Kidney (tissue), 14 donors: ENCODE results near the gene ELMOD3. TPM values are rescaled to one million over a fixed set of nuclear protein-coding genes. Genes with fewer than 3 reads are reported as not detected.

ENCODE experiments used
- DNase-seq, 5 donors: peaks; one replicate each; pipeline ENCODE4 v3.0.0-alpha.2; 2013 to 2020
- FAIRE-seq: peaks from 2 replicates; lab custom pipeline; 2012; peaks lifted over from hg19 to GRCh38; lab: Jason Lieb, UNC
- H3K27ac ChIP-seq, 2 donors: one replicate each; pipeline ENCODE4 v1.7.0; 2013; ENCODE audit warnings: low read depth in 2 of 2, low read length in 2 of 2, inconsistent platforms in 1 of 2
- H3K27me3 ChIP-seq: one replicate; pipeline ENCODE4 v1.7.1; 2013; ENCODE audit warnings: low read length, inconsistent platforms; ENCODE audit not compliant: control insufficient read depth, insufficient read depth
- H3K36me3 ChIP-seq, 3 donors: one replicate each; pipeline versions ENCODE4 v1.7.0 to v1.7.1; 2013; ENCODE audit warnings: low read length in 3 of 3, control low read depth in 1 of 3, inconsistent platforms in 1 of 3; ENCODE audit not compliant: insufficient read depth in 3 of 3, control insufficient read depth in 2 of 3
- H3K4me1 ChIP-seq, 3 donors: one replicate each; pipeline versions ENCODE4 v1.7.0 to v1.7.1; 2013; ENCODE audit warnings: low read length in 3 of 3, inconsistent platforms in 1 of 3, low read depth in 1 of 3; ENCODE audit not compliant: control insufficient read depth in 2 of 3, insufficient read depth in 2 of 3
- H3K4me3 ChIP-seq, 3 donors: one replicate each; pipeline versions ENCODE4 v1.7.0 to v1.8.1; 2013; ENCODE audit warnings: low read length in 3 of 3, control low read depth in 1 of 3, inconsistent platforms in 1 of 3
- H3K9ac ChIP-seq, 3 donors: one replicate each; pipeline versions ENCODE4 v1.7.0 to v1.7.1; 2013; ENCODE audit warnings: low read length in 3 of 3, control low read depth in 1 of 3, inconsistent platforms in 1 of 3
- H3K9me3 ChIP-seq, 3 donors: one replicate each; pipeline versions ENCODE4 v1.7.0 to v1.7.1; 2013; ENCODE audit warnings: low read length in 3 of 3, control low read depth in 1 of 3, inconsistent platforms in 1 of 3; ENCODE audit not compliant: control insufficient read depth in 2 of 3, insufficient read depth in 1 of 3
- intact Hi-C: fragments of 100-400 bp; cut with DNase I; formaldehyde crosslinking; loops from one replicate; pipeline ENCODE4 v1.11.1; 2022
- polyA plus RNA-seq: library from polyadenylated mRNA; stranded (reverse); fragments of 350-450 nt; fragmentation: Illumina TruSeq; extraction: RNeasy Lipid Tissue Mini Kit (QIAGEN cat#74804); gene quantifications from one replicate; pipeline ENCODE4 v1.2.3, GENCODE V29; 2014; ENCODE audit warnings: low read depth, low replicate concordance; ENCODE audit not compliant: insufficient read depth
- total RNA-seq: library from RNA; stranded (reverse); fragmentation: NEBNext Ultra II Directional; extraction: Animal tissue kit (Norgen Biotek cat#: 25700); gene quantifications from one replicate; pipeline ENCODE4 v1.2.1, GENCODE V29; 2021
- TF ChIP-seq, protein P1 (sequence below): IDR thresholded peaks from 3 replicates; pipeline ENCODE4 v1.5.1; 2012; ENCODE audit warnings: mild to moderate bottlenecking, moderate library complexity, borderline replicate concordance; ENCODE audit not compliant: insufficient read depth; ENCODE audit errors: extremely low read depth
- donor health status: control.
- donor health status: control.
- donor health status: control.
- donor health status: control.
- donor health status: control.
- donor health status: DM: yes; HTN: yes; CAD: no.
- donor health status: Normal renal cell carcinoma (clear cell type).

The ELMOD3 gene
- total and polyA plus RNA-seq, 2 donors from 2014 or later, result 15.3 to 17.0 TPM

DNA sequence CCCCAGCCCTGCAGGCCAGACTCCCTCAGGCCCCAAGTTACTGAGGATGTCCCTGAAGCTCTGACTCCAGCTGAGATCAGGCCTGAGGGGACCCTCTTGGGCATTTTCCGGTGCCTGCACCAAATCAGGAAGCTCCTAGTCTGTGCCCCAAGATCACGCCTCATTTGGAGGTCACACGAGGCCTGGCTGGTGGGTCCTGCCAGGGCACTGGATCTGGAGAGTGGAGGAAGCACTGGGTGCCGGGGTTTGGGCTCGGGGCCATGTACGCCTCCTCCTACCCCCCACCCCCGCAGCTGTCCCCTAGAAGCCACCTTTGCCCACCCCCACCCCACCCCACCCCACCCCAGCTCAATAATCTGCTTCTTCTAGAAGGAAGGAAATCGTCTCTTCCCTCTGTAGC lies 80.1 kb downstream of the ELMOD3 start:
- no peak overlapping the region for H3K4me3 ChIP-seq
- H3K27ac ChIP-seq, result peak overlapping the region; percentile 69 to 88
- DNase-seq (peak in 1 of 5 donors; percentile 63), FAIRE-seq (no peak)
- no peaks in the 10 kb centered on the region for H3K27me3 ChIP-seq
- no peaks in the 10 kb centered on the region for H3K36me3 ChIP-seq
- H3K4me1 ChIP-seq, result peaks cover 2 to 44% (median 44%) of the 10 kb centered on the region in 3 donors
- intact Hi-C loops, result no loop called here
- TF ChIP-seq, protein P1, sequence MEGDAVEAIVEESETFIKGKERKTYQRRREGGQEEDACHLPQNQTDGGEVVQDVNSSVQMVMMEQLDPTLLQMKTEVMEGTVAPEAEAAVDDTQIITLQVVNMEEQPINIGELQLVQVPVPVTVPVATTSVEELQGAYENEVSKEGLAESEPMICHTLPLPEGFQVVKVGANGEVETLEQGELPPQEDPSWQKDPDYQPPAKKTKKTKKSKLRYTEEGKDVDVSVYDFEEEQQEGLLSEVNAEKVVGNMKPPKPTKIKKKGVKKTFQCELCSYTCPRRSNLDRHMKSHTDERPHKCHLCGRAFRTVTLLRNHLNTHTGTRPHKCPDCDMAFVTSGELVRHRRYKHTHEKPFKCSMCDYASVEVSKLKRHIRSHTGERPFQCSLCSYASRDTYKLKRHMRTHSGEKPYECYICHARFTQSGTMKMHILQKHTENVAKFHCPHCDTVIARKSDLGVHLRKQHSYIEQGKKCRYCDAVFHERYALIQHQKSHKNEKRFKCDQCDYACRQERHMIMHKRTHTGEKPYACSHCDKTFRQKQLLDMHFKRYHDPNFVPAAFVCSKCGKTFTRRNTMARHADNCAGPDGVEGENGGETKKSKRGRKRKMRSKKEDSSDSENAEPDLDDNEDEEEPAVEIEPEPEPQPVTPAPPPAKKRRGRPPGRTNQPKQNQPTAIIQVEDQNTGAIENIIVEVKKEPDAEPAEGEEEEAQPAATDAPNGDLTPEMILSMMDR, result no peak
- no peaks in the 10 kb centered on the region for H3K9me3 ChIP-seq
- H3K9ac ChIP-seq, result no peak overlapping the region

DNA sequence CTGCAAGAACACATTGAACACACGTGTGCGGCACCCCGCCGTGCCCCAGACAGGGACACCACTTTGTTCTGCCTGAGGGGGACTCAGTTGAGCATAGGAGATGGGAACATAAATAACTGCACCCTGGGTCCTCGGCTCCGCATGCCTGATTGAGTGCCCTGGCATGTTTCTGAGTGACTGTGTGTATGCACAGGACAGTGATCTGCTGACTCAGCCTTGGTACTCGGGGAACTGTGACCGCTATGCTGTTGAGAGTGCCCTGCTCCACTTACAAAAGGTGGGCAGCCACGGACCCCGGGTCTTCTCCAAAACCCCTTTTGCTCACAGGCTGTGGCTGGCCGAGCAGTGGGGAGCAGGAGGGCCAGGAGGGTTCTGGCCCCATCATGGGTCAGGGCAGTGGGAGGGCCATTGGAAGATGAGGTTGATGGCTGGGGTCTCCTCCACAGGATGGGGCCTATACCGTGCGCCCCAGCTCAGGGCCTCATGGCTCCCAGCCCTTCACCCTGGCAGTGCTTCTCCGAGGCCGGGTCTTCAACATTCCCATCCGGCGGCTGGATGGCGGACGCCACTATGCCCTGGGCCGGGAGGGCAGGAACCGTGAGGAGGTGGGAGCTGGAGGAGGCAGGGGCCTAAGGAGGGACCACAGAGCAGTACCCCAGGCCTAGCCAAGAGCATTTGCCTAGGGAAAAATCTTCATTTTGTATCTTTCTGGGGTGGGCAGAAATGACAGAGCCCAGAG lies 80.8 kb downstream of the ELMOD3 start:
- intact Hi-C loops, result no loop called here
- H3K4me3 ChIP-seq, result no peak overlapping the region
- FAIRE-seq (no peak), DNase-seq (peak; percentile 82 to 92 (median 86))
- no peaks in the 10 kb centered on the region for H3K27me3 ChIP-seq
- H3K9ac ChIP-seq, result no peak overlapping the region
- peaks cover 2 to 44% (median 44%) of the 10 kb centered on the region in 3 donors for H3K4me1 ChIP-seq
- H3K27ac ChIP-seq, result peak overlapping the region; percentile 88 to 90
- TF ChIP-seq, protein P1, result no peak
- H3K36me3 ChIP-seq, result no peaks in the 10 kb centered on the region
- no peaks in the 10 kb centered on the region for H3K9me3 ChIP-seq

DNA sequence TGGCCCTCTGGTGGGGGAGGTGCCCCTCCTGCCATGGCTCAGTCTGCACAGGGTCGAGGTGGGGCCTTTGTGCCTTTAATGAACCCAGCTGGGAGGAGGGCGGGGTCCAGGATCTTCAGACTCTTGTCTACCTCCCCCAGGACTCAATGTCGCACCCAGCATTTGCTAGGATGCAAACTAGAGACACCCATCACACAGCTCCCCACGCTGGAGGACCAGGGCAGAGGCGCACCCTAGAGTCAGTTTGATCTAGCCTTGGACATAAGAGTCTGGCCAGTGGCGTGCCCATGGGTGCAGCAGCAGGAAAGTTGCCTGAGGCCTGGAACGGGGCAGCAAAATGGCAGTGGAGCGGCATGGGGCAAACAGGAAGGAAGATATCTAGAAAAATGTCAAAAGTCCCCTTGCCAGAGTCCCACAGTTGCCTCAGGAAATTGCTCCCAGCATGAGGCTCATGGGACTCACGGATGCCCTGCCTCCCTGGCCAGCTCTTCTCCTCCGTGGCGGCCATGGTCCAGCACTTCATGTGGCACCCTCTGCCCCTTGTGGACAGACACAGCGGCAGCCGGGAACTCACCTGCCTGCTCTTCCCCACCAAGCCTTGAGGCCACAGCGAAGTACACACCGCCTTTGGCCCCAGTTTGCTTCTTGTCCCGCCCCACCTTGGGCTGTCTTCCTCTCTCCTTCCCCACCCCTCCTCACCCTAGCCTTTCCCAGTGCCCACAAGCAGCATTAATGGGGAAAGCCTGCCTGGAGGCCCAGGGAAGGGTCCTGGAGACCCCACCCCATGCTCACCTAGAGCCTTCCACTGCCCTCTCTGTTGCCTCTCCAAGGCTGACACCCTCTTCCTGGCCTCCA lies 81.6 kb downstream of the ELMOD3 start:
- peaks cover 2 to 44% (median 44%) of the 10 kb centered on the region in 3 donors for H3K4me1 ChIP-seq
- intact Hi-C loops, result no loop called here
- H3K9ac ChIP-seq, result peak overlapping the region in 1 of 3 donors; percentile 64
- TF ChIP-seq, protein P1, result no peak
- H3K9me3 ChIP-seq, result no peaks in the 10 kb centered on the region
- no peak for FAIRE-seq
- peak overlapping the region; percentile 88 to 90 for H3K27ac ChIP-seq
- DNase-seq, result peak in 3 of 5 donors; percentile 41 to 81 (median 65)
- H3K27me3 ChIP-seq, result no peaks in the 10 kb centered on the region
- no peak overlapping the region for H3K4me3 ChIP-seq
- H3K36me3 ChIP-seq, result no peaks in the 10 kb centered on the region
